Ectodermal cell (in vitro differentiated cells): ENCODE measurements around the gene RERG.

Source experiments
- H3K27ac ChIP-seq: 2 replicates; pipeline ENCODE4 v1.7.0; 2013; ENCODE audit warnings: mild to moderate bottlenecking, low read depth, low read length; ENCODE audit not compliant: insufficient read depth, poor library complexity, severe bottlenecking
- H3K27me3 ChIP-seq: 2 replicates; pipeline ENCODE4 v1.7.0; 2013; ENCODE audit warnings: mild to moderate bottlenecking, low read length; ENCODE audit not compliant: insufficient read depth, control insufficient read depth, poor library complexity, severe bottlenecking
- H3K36me3 ChIP-seq: one replicate; pipeline ENCODE4 v1.7.0; 2013; ENCODE audit warnings: low read length; ENCODE audit not compliant: control insufficient read depth, insufficient read depth
- H3K4me1 ChIP-seq: one replicate; pipeline ENCODE4 v1.7.0; 2013; ENCODE audit warnings: low read length; ENCODE audit not compliant: control insufficient read depth, insufficient read depth
- H3K4me3 ChIP-seq: 2 replicates; pipeline ENCODE4 v1.7.0; 2013; ENCODE audit warnings: low read depth, low read length, control low read depth; ENCODE audit not compliant: insufficient read depth
- H3K9me3 ChIP-seq: 2 replicates; pipeline ENCODE4 v1.7.0; 2013; ENCODE audit warnings: mild to moderate bottlenecking, low read length, moderate library complexity; ENCODE audit not compliant: control insufficient read depth
- WGBS, 2 experiments: methylation state at CpG; one replicate each; pipeline ENCODE4 v1.1.7; 2013; ENCODE audit warnings: missing lambda C conversion rate in 2 of 2; 5-methylcytosine and 5-hydroxymethylcytosine counted together

Gene RERG

GRCh38 chr12:15222219-15222618 is 1.0 kb upstream of the RERG start:
- 71 to 72% methylated on average over 3 of the region's 3 CpGs for WGBS, 2 experiments
- H3K4me3 ChIP-seq: no peak overlapping the region
- no peaks in the 10 kb centered on the region for H3K9me3 ChIP-seq
- H3K27me3 ChIP-seq: peaks cover 23% of the 10 kb centered on the region
- no peak overlapping the region for H3K27ac ChIP-seq
- H3K4me1 ChIP-seq: no peaks in the 10 kb centered on the region
- no peaks in the 10 kb centered on the region for H3K36me3 ChIP-seq

- Histone ChIP-seq H3K4me3 (no peak overlapping the region), H3K36me3 (no peaks in the 10 kb centered on the region), H3K4me1 (no peaks in the 10 kb centered on the region), H3K27me3 (peaks cover 23% of the 10 kb centered on the region), H3K27ac (no peak overlapping the region), H3K9me3 (no peaks in the 10 kb centered on the region)
- 83 to 84% methylated on average over 3 to 4 of the region's 4 CpGs for WGBS, 2 experiments
Measured at GRCh38 chr12:15220451-15220850, 766 bp downstream of the RERG start.

GRCh38 chr12:15218794-15219193 is 2.4 kb downstream of the RERG start:
- no peaks in the 10 kb centered on the region for H3K36me3 ChIP-seq

GRCh38 chr12:15216036-15216889 is 5.0 kb downstream of the RERG start:
- H3K4me1 ChIP-seq: no peaks in the 10 kb centered on the region
- peaks cover 12% of the 10 kb centered on the region for H3K27me3 ChIP-seq
- H3K36me3 ChIP-seq: no peaks in the 10 kb centered on the region
- 92 to 93% methylated on average over 5 of the region's 5 CpGs for whole genome bisulfite sequencing, 2 experiments
- H3K9me3 ChIP-seq: no peaks in the 10 kb centered on the region
- H3K4me3 ChIP-seq: no peak overlapping the region
- H3K27ac ChIP-seq: no peak overlapping the region

More at GRCh38 chr12:15218794-15219193, 2.4 kb downstream of the RERG start:
- Histone ChIP-seq H3K27ac (no peak overlapping the region), H3K4me1 (no peaks in the 10 kb centered on the region), H3K4me3 (no peak overlapping the region), H3K27me3 (peaks cover 23% of the 10 kb centered on the region), H3K9me3 (no peaks in the 10 kb centered on the region)
- 90 to 93% methylated on average over 6 of the region's 6 CpGs for WGBS, 2 experiments

- Histone ChIP-seq H3K27me3 (peaks cover under 1% of the 10 kb centered on the region), H3K4me3 (no peak overlapping the region), H3K4me1 (no peaks in the 10 kb centered on the region), H3K27ac (no peak overlapping the region), H3K36me3 (no peaks in the 10 kb centered on the region), H3K9me3 (no peaks in the 10 kb centered on the region)
- 90 to 91% methylated on average over 6 of the region's 6 CpGs for WGBS, 2 experiments
Measured at GRCh38 chr12:15214851-15215601, 6.2 kb downstream of the RERG start.

GRCh38 chr12:15212930-15213329 is 8.3 kb downstream of the RERG start:
- Histone ChIP-seq H3K9me3 (no peaks in the 10 kb centered on the region), H3K27me3 (no peaks in the 10 kb centered on the region), H3K36me3 (no peaks in the 10 kb centered on the region), H3K4me1 (no peaks in the 10 kb centered on the region), H3K4me3 (no peak overlapping the region), H3K27ac (no peak overlapping the region)
- WGBS, 2 experiments: 89 to 99% methylated on average over 1 to 2 of the region's 2 CpGs

GRCh38 chr12:15209782-15210181 is 11.4 kb downstream of the RERG start:
- no peaks in the 10 kb centered on the region for H3K27me3 ChIP-seq
- no peaks in the 10 kb centered on the region for H3K9me3 ChIP-seq
- no peak overlapping the region for H3K4me3 ChIP-seq
- no peaks in the 10 kb centered on the region for H3K36me3 ChIP-seq
- no peaks in the 10 kb centered on the region for H3K4me1 ChIP-seq
- no peak overlapping the region for H3K27ac ChIP-seq
- 93% methylated on average over 1 of the region's 1 CpG; no CpG with 5 or more reads in 1 of the 2 experiments for WGBS, 2 experiments

- WGBS, 2 experiments: 92 to 94% methylated on average over 5 to 6 of the region's 7 CpGs
- H3K4me1 ChIP-seq: no peaks in the 10 kb centered on the region
Measured at GRCh38 chr12:15208871-15209656, 12.2 kb downstream of the RERG start.

GRCh38 chr12:15208140-15208539 is 13.1 kb downstream of the RERG start:
- Histone ChIP-seq H3K27ac (no peak overlapping the region), H3K4me3 (no peak overlapping the region), H3K27me3 (no peaks in the 10 kb centered on the region), H3K9me3 (no peaks in the 10 kb centered on the region), H3K4me1 (no peaks in the 10 kb centered on the region), H3K36me3 (no peaks in the 10 kb centered on the region)
- 82 to 100% methylated on average over 1 to 2 of the region's 2 CpGs for WGBS, 2 experiments

More at GRCh38 chr12:15208871-15209656, 12.2 kb downstream of the RERG start:
- no peak overlapping the region for H3K4me3 ChIP-seq
- H3K9me3 ChIP-seq: no peaks in the 10 kb centered on the region
- no peaks in the 10 kb centered on the region for H3K36me3 ChIP-seq
- no peak overlapping the region for H3K27ac ChIP-seq
- no peaks in the 10 kb centered on the region for H3K27me3 ChIP-seq
